ENCODE data around the gene GNAI1.

GRCh38 chr7:80220022-80220634 is 85.5 kb downstream of the GNAI1 start:
- TF ChIP-seq POLR2AphosphoS5 (IDR thresholded peaks at IDR 0.05; ENCODE audit: borderline replicate concordance, low read depth, low read length) (no peak), EZH2 (IDR thresholded peaks at IDR 0.05) (no peak), FOXP2 (optimal IDR thresholded peaks at IDR 0.05; ENCODE audit: control extremely low read depth, extremely low read length, insufficient read depth) (no peak)
